Prostate gland (tissue), 2 donors: ENCODE data around the gene NOTCH1.

Experiments used
- CTCF ChIP-seq, 4 experiments: fragments of 200-600 bp in 2 of 4; fragments of 450-650 bp in 2 of 4; sonication (generic) in 2 of 4; IDR thresholded peaks; 1 replicate in 3 of 4; 2 replicates in 1 of 4; pipeline ENCODE4 v1.5.1; 2016 to 2019; ENCODE audit warnings: antibody characterized with exemption in 4 of 4, mild to moderate bottlenecking in 2 of 4, moderate library complexity in 2 of 4
- POLR2A ChIP-seq: fragments of 450-650 bp; IDR thresholded peaks from one replicate; pipeline ENCODE4 v1.6.1; 2016; ENCODE audit warnings: antibody characterized with exemption, mild to moderate bottlenecking

GRCh38 chr9:136507221-136507991 is 38.4 kb downstream of the NOTCH1 start:
- TF ChIP-seq POLR2A = no peak
- no peak for TF ChIP-seq CTCF (IDR thresholded peaks at IDR 0.05)
